Activated CD4-positive, alpha-beta T cell treated with anti-CD3 and anti-CD28 coated beads, Interleukin-2, amount 50 U/mL, for 1 hour (primary cell): Measurements from ENCODE around the gene CST9L.
"Not testable (repeated sequence)": the region's sequence is repeated elsewhere in the genome, so short reads cannot be mapped to it uniquely, and the experiment has no call there.

Experiments used
- DNase-seq: peaks from one replicate; pipeline ENCODE4 v3.0.0-alpha.2; 2020

CST9L gene

GRCh38 chr20:23585808-23586734 is 17.8 kb upstream of the CST9L start:
- no peak for DNase-seq

GRCh38 chr20:23585449-23585807 is 17.1 kb upstream of the CST9L start:
- DNase-seq = no peak

- DNase-seq = no peak
These were observed 16.3 kb upstream of the CST9L start for GRCh38 chr20:23584434-23585199.

- no peak for DNase-seq
These were observed 15.2 kb upstream of the CST9L start for GRCh38 chr20:23583526-23583925.

GRCh38 chr20:23582293-23582692 is 14.0 kb upstream of the CST9L start:
- DNase-seq = no peak

- not testable (repeated sequence) for DNase-seq
These were observed 13.5 kb upstream of the CST9L start for GRCh38 chr20:23581833-23582232.

- no peak for DNase-seq
These were observed 6.7 kb upstream of the CST9L start for GRCh38 chr20:23574977-23575376.

GRCh38 chr20:23570178-23570760 is 2.0 kb upstream of the CST9L start:
- DNase-seq = no peak

- no peak for DNase-seq
These were observed 1.3 kb upstream of the CST9L start for GRCh38 chr20:23569570-23569969.

GRCh38 chr20:23568971-23569330 is 667 bp upstream of the CST9L start:
- DNase-seq = no peak

GRCh38 chr20:23566199-23566932 is 1.9 kb downstream of the CST9L start:
- DNase-seq = no peak

GRCh38 chr20:23565503-23566045 is 2.7 kb downstream of the CST9L start:
- DNase-seq = no peak

GRCh38 chr20:23564927-23565326 is 3.4 kb downstream of the CST9L start:
- DNase-seq = no peak

GRCh38 chr20:23562721-23563342 is 5.5 kb downstream of the CST9L start:
- no peak for DNase-seq

- DNase-seq = no peak
These were observed 13.9 kb downstream of the CST9L start for GRCh38 chr20:23554401-23554800.

- DNase-seq = no peak
These were observed 16.5 kb downstream of the CST9L start for GRCh38 chr20:23551786-23552185.

GRCh38 chr20:23551383-23551782 is 16.9 kb downstream of the CST9L start:
- DNase-seq = no peak

- DNase-seq = no peak
These were observed 18.1 kb downstream of the CST9L start for GRCh38 chr20:23550227-23550626.

GRCh38 chr20:23548408-23548807 is 19.9 kb downstream of the CST9L start:
- DNase-seq = no peak

GRCh38 chr20:23547613-23548012 is 20.7 kb downstream of the CST9L start:
- no peak for DNase-seq

GRCh38 chr20:23546435-23547144 is 21.7 kb downstream of the CST9L start:
- DNase-seq = no peak

GRCh38 chr20:23544133-23544532 is 24.2 kb downstream of the CST9L start:
- no peak for DNase-seq
